Endothelial cell of umbilical vein (primary cell): ENCODE results near the gene GDE1.

Experiments
- CTCF ChIP-seq, 2 donors: IDR thresholded peaks; 1 replicate in 1 of 2; 2 replicates in 1 of 2; pipeline ENCODE4 v1.5.1; 2011; ENCODE audit warnings: low read length in 2 of 2, mild to moderate bottlenecking in 2 of 2, moderate library complexity in 2 of 2, control low read depth in 1 of 2, inconsistent platforms in 1 of 2, low read depth in 1 of 2; ENCODE audit not compliant: insufficient read depth in 1 of 2; ENCODE audit errors: extremely low read depth in 1 of 2
- MYC ChIP-seq: IDR thresholded peaks from one replicate; pipeline ENCODE4 v1.6.1; 2011; ENCODE audit warnings: mild to moderate bottlenecking, low read depth, low read length

DNA sequence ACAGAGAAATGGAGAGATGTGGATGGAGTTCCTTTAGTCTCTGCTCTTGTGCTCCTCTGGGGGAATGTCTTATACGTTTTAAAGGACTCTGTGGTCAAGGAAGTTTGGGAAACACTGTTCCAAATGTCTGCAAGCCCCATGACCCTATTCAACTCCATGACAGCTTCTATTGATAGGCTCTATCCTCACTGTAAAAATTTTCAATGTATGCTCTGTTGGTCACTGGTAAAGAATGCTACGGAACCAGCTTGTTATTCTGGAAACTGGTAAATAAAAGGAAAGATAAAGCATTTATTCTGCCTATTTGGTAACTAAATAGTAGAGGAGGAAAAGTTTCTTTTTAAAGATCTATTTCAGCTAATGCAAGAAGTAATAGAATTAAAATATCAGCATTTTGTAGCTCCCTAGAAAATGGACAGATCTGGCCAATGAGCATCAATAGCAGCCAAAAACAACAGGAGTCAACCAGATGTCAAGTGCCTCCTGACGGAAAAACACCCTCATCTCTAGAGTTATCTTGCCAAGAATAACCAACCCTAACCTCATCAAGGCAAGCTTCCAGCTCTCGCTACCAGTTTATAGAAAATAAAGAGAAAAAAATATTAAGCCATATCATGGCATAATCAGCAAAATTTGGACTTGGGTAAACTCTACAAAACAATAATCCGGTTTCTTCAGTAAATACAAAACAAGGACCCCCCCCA is 16.1 kb downstream of the GDE1 start:
- TF ChIP-seq CTCF (IDR thresholded peaks at IDR 0.05; ENCODE audit: extremely low read depth in 1 of 2, insufficient read depth in 1 of 2, low read depth in 1 of 2, low read length in 2 of 2) (no peak), MYC (no peak)
